GM19468 (cell line): ENCODE measurements around the gene GPC3.
"Not testable (repeated sequence)": the region's sequence is repeated elsewhere in the genome, so short reads cannot be mapped to it uniquely, and the experiment has no call there.

Experiments
- ATAC-seq: cut with Tn5 transposase; IDR thresholded peaks from one replicate; pipeline ENCODE4 v1.9.1; 2021; ENCODE audit warnings: mild to moderate bottlenecking, moderate library complexity, moderate number of reproducible peaks; ENCODE audit not compliant: unreplicated experiment; ENCODE audit errors: extremely low read depth

GPC3 gene

DNA sequence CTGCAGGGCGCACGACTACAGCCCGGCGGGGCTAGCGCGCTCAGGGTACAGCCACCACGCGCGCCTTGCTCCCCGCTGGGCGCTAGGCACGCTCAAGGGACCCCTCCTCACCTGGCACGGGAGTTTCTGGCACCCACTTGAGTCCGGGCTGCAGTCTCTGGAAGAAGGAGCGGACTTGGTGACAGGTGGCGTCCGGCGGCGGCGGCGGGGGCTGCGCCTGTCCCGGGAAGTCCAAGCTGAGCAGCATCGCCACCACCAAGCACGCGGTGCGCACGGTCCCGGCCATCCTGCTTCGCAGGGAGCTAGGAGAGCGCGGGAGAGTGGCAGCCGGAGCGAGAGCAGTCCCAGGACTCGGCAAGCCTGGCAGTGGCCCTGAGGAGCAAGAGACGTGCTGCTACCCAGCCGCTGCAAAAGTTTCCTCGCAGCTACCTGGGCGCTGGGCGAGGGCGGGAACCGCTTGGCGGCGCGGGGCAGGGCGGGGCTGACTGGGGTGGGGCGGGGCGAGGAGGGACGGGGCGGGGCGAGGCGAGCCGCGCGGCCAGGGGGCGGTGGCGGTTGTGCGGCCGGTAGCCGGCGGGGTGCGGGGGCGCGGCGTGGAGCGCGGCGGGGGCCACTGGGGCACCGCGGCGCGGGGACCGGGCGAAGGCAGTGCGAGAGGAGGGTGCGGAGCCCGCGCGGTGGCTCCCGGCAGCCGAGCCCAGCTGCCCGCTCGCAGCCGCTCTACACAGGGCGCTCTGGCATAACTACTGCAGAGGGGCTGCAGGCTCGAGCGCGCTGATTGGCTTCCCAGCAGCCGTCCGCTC lies at the start of gene GPC3:
Gene GPC3, minus strand, starts transcription at position 431 of the 803 bp plus-strand sequence.
- no peak for ATAC-seq

DNA sequence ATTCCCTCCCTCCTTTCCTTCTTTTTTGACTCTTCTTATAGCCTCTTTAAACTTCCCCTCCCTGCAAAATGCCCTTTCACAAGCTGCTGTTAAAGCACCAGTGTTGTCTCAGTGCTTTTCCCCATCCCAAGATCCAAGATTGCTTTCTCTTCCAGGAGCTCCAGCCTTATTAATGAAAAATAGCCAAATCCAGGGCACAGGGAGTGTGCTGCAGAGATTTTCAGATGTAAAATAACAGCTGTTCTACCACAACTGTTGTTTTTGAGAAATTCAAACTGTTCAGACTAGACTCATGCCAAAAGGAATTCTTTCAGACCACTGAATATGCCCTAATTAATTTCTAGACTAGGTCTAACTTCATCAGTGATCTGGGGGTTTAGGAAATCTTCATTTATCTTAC lies 47.0 kb upstream of the GPC3 start:
- no peak for ATAC-seq

DNA sequence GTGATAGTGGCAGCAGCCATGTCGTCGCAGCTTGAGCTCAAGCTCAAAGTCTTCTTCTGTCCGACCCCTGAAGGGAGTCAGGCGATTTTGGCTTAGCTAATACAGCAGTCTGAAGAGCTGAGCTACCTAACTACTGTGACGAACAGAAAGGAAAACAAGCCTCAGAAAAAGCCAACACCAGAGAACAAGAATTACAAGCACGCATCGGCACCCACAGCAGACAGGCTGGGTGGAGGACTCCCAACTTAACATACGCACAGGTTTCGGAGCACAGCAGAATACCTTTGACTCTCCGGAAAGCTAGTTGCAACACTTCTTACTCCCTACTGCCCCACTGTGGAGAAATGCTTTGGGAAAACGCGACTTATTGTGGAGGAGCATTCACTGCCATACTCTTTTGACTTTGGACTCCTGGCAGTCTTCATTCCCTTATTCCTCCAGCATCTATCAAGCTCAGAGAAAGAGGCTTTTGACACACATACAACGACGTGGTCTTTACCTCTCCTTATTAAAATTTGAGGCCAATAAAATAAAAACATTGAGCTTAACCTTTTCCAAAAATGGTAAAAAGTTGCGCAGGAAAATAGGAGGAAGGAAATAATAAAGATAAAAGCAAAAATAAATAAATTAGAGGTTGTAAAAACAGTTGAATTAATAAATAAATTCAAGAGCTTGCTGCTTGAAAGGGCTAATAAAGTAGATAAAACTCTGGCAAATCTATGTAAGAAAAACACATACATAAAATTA lies 41.3 kb upstream of the GPC3 start:
- no peak for ATAC-seq

DNA sequence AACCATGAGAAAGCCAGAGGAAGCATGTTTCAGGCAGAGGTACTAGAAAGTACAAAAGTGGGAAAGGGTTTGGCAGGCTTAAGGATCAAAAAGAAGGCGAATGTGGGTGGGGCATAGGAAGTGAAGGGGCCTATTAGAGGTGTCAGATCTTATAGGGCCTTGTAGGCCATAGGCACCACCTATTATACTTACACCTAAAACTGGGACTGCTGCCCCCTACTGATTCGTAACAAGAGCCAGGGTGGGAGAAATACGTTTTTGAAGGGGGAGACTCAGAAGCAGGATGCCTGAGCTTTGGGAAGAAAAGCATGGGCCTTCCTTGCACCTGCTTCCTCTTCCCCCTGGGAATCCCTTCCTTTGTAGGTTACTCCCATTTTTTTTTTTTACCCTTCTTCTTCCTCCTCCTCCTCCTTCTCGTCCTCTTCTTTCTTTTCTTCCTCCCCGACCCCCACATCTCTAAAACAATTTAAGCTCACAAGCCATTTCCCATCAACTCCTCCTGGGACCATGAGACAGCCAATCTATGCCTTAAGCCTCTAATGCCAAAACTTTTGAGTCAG lies 40.7 kb upstream of the GPC3 start:
- no peak for ATAC-seq

DNA sequence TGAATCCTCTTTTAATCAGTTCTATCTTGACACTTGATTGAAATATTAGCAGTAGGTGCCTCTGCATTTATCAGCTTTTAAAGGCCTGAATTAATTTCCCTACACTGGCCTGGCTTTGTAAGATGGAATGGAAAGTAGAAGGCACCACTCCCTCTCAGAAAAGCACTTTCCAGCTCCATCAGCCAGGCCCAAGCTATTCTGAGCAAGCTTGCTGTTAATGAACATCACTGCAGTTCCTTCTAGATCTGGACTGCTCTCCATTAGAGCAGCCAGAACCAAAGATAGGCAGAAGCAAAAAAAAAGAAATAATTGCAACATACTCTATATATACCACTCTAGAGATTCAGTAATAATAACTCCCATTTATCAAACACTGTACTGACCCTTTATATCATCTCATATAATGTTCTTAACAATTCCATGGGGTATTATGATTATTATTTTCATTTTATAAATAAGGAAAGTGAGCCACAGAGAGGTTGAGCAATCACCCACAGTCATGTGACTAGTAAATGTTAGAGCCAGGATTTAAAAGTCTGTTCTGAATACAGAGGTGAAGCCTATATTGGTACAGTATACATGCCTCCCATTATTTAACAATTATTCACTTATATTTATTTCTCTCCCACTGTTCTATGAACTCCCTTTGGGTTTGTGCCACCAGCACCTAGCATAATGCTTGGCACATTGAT lies 39.4 kb upstream of the GPC3 start:
- ATAC-seq: no peak

DNA sequence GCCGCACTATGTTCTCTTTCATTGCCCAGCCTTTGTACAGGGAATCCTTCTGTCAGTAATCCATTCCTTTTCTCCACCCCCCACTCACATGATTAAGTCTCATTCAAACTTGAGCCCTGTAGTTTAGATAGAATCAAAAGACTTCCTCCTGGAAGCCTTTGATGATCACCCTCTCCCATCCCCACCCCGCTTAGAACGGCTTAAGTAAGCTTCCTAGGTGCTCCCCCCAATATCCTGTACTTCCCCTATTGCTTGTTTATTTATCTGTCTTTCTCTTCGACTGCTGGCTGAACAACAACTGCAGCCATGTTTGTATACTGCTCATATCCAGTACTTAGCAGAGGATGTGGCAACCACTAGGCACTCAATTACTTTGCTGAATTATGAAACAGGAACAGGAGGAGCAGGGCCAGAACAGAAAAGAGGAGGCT lies 38.5 kb upstream of the GPC3 start:
- no peak for ATAC-seq

DNA sequence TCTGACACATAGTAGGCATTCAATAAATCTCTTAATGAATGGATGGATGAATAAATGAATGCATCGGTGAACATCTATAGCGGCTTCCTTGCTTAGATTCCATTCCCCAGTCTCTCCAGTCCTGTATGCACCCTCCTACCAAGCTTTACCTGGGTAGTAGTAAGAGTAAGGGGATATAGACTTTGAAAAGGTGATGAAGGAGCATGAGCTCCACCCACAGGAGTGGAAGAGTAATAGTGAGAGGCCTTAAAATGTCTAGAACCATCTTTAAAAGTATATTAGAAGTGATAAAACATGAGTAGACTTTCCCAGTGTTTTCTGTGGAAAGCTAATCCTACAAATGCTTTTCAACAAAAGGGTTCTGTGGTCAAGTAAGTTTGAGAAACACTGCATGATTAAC lies 35.5 kb upstream of the GPC3 start:
- no peak for ATAC-seq

DNA sequence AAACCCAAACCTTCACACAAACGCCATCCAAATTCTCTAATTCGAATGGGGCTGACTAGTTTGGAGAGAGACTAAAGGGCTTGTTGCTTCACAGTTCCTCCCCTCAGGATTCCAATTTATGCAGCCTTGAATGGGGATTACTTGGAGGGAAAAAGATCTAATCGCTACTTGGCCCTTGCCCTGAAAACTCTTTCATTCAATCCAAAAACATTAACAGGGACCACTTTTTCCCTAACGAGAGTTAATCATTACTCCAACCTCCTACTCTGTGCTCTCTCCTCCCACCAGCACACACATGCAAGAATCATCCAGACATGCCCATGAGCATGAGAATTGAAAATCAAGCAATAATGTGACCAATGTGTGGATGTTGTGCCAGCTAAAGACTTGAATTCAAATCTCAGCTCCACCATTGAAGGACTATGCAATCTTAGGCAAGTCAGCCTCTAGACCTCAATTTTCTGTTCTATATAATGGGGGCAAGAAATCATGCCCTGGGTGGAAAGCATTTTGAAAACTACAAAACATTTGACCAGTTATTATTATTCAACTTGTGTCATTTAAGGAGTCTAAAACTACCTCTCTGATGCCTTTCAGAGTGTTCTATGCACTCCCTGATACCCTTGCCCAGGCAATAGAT lies 34.3 kb upstream of the GPC3 start:
- no peak for ATAC-seq

DNA sequence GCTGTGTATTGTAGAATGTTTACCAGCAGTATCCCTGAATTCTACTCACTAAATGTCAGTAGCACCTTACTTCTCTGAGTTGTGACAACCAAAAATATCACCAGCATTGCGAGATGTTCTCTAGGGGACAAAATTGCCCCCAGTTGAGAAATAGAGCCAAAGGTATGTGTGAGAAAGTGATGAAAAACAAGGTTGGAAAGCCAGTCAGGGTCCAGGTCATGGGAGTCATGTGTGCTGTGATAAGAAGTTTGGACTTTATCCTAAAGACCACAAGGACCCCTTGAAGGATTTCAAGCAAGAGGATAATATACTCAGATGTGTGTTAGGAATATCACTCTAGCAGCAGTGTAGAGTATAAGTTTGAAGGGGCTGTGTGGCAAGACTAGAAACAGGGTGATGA lies 30.9 kb upstream of the GPC3 start:
- not testable (repeated sequence) for ATAC-seq

DNA sequence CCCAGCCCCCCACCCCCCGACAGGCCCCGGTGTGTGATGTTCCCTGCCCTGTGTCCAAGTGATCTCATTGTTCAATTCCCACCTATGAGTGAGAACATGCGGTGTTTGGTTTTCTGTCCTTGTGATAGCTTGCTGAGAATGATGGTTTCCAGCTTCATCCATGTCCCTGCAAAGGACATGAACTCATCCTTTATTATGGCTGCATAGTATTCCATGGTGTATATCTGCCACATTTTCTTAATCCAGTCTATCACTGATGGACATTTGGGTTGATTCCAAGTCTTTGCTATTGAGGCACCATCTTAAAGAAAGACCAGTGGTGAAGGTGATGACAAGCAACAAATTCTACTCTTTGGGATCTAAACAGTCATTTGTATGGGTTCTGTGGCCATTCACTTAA lies 30.1 kb upstream of the GPC3 start:
- ATAC-seq: not testable (repeated sequence)

DNA sequence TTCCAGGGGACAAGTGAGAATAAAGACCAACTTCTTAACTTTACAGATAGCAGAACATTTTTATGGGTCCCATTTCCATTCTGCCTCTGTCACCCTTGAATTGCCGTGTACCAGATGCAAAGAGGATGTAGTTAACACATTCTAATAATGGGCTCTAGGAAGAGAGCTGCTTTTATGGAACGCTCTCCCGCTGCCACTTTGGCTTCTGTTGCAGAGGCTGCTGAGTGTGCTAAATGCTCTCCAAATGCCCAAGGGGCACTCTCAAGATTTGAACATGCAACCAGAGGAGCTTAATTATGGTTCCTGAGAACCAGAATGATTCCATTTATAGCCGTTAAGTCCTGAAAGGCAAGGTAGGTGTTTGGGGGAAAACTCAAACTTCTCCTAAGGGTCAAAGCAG lies 28.1 kb upstream of the GPC3 start:
- no peak for ATAC-seq

DNA sequence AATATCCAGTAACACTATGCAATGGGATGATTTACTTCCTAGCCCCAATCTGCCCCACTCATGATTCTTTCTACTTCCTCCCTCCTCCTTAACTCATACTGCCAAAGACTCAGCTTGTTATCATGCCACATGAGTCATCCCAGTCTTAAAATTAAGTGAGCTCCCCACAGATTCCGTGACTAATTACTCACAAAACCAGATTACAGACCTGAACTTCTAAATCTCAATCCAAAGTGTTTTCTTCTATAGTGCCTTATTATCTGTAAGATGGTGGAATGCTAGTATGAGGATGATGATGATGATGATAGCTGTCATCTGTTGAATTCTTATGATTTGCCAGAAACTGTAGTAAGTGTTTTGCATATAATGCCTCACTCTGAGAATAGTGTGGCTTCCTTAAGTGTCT lies 27.7 kb upstream of the GPC3 start:
- no peak for ATAC-seq

DNA sequence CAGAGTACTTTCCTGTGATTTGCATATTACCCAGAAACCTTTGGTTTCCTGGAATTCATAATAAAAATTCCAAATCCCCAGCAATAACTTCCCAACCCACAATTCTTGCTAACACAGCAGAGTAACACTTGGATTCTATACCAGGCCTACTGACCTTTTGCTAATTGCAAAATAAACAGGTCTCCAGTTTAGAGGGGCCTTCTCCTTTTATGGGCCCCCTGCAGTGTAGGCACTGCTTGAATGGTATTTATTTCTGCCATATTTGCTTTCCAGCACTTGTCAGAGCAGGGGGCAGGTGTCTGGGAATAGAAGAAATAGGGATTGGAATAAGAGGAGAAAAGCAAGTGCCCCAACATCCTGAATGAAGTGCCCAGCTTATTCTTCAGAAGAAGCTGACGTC lies 25.3 kb upstream of the GPC3 start:
- ATAC-seq: no peak

DNA sequence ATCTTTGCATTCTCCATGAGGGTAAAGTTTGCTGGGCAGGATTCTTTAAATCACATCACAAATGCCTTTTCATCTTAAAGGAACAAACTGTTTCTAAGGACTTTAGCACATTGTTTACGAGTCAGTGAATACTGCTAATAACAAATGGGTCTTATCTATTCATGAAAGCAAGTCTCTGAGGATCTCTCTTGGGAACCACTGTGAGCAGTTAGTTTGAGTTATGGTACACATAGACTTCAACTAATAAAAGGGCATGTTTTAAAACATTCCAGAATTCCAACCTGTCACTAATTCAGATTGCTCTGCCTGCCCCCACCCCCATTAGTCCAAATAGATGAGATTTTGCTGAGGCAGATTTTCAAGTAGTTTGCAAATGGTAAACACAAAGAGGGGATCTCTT lies 22.3 kb upstream of the GPC3 start:
- no peak for ATAC-seq

DNA sequence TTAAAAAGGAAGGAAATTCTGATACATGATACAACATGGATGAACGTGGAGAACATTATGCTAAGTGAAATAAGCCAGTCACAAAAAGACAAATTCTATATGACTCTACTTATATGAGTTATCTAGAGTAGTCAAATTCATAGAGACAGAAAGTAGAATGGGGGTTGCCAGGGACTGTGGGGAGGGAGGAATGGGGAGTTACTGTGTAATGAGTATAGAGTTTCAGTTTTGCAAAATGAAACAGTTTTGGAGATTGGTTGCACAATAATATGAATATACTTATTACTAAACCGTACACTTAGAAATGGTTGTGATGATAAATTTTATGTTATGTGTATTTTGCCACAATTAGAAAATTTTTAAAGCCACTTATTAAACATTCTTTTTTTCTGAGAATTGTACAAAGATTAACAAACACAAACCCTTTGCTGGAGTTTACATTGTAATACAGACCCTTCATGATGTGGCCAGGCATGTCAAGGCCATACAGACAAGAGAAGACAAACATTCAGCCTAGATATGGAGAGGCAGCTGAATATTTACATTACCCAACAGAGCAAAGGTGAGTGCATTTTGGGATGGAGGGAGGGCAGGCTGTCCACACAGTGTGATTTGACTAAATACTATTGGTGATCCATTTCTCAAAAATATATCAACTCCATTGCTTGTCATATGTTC lies 21.2 kb upstream of the GPC3 start:
- ATAC-seq: no peak

DNA sequence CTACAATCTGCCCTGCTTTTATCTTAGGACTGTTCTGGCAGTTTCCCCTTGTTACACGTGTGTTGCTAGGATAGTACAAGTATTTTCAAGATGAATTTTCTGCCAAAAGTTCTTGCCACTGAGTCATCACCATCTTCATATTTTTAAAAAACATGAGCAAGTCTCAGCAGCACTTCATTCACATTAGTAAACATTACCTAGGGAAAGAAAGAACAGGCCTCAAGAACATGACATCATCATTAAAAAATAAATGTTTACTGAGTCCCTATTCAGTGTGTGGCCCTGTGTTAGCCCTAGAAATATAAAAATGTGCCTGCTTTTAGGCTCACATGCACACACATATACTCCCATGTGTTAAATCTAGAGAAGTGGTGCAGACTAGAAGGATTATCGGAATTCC lies 18.7 kb upstream of the GPC3 start:
- ATAC-seq: no peak

DNA sequence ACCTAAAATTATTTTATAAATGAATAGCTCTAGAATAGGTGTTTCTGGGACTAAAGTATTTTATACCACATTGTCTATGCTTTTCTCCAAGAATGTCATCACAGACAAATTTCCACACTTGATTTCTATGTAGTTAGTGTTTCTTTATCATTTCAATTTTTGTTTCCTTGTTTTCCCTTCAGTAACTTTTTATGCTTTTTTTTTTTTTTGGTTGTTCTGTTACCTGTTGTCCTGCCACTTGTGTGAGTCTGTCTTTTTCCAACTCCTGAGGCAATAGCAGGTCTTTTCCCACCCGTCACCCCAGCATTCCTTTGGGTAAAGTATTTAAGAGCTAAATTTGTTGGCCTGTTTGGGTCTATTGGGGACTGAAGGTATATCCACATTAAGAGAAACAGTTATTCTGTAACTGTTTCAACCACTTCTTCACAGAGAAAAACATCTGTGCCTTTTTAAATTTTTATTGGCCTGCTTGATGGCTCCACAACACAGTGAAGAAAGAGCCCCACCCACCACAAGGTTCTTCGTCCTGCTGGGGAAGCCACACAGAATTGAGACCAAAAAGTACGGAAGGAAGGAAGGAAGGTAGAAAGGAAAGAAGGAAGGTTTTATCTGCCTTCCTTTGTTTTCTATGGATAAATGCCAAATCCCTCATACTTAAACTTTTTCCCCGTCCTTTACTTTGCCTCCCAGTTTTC lies 17.7 kb upstream of the GPC3 start:
- ATAC-seq: no peak

DNA sequence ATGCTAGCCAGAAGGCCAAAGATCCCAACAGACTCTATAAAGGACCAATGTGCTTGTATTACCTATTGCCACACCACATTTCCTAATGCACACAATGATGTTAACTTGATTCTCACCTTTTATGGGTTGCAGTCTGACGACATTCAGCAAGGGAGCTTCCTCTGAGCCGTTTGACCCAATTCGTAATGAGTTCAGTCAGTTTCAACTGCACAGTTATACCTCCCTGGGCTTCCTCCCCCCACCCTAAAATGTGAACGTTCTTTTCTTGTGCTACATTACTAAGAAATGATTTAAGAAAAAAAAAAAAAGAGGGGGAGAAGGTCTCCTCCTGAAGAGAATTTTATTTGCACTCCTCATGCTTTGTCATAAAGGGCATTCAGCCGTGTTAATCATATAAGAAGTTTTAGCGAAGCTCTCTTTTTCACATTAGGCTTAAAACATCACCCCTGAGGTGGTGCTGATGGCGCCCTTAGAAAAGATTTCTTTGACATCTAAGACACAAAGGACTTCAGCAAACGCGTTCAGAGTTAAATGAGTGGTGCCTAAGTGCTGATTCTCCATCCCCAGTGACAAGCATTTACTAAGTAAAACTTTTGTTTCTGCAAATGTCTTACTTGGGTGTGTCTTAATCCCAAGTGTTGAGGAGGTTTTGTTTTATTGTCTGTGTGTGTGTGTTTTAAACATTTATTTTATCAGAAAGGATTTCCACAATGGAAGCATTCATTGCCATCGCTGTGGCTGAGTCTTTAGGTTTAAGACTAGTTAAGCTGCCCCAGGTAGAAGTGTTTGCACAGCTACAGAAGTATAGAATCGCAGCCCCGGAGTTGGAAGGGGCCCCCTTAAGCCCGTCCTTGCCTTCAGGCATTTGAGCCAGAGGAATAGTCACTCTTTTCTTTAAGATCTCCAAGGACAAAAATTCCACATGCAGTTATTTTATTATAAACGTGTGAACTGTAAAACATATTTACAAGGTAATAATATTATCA lies 15.2 kb upstream of the GPC3 start:
- no peak for ATAC-seq
